HCT116 (cell line): Measurements from ENCODE around the gene GLRX3. TPM values are rescaled to one million over a fixed set of nuclear protein-coding genes. Genes with fewer than 3 reads are reported as not detected.

Experiments used
- ATAC-seq: fragments of 200-7000 bp; cut with Tn5 transposase; 2 replicates; pipeline ENCODE4 v1.9.1; 2020; ENCODE audit warnings: mild to moderate bottlenecking, moderate library complexity
- BruUV-seq: library from RNA; stranded (reverse); fragments of 400-500 nt; replicated peaks from 2 replicates; lab custom pipeline; 2021; lab: Mats Ljungman, UMichigan
- CTCF ChIA-PET: fragments of 300-600 bp; sonication (Branson Sonifier 250); formaldehyde crosslinking; loops from one replicate; lab custom pipeline; 2021; ENCODE audit warnings: antibody characterized with exemption; lab: Charles Lee
- POLR2A ChIA-PET: fragments of 300-600, 350-600 bp; sonication (Branson Sonifier 250); formaldehyde crosslinking; loops from one replicate; lab custom pipeline; 2021; ENCODE audit warnings: antibody characterized with exemption; lab: Charles Lee
- RAD21 ChIA-PET, 2 experiments: fragments of 300-600 bp; sonication (Branson Sonifier 250); formaldehyde crosslinking; loops; one replicate each; lab custom pipeline; 2023; ENCODE audit warnings: low total read pairs in 2 of 2; ENCODE audit not compliant: uncharacterized antibody in 2 of 2, unreplicated experiment in 2 of 2, low non-redundant PET in 1 of 2; lab: Charles Lee
- DNase-seq: peaks from one replicate; pipeline ENCODE4 v3.0.0-alpha.2; 2010; ENCODE audit warnings: low read depth, low spot score
- H2AFZ ChIP-seq: fragments of 200-600 bp; shearing (Covaris generic), sonication (generic); 2 replicates; pipeline ENCODE4 v1.6.1; 2017; ENCODE audit warnings: low read depth, mixed run types, mixed read lengths, antibody characterized with exemption, low read length; ENCODE audit not compliant: poor library complexity, severe bottlenecking
- H3K27ac ChIP-seq: 2 replicates; pipeline ENCODE4 v1.5.1; 2012; ENCODE audit warnings: low read depth, low read length
- H3K27me3 ChIP-seq: fragments of 200-600 bp; sonication (generic); 2 replicates; pipeline ENCODE4 v1.6.1; 2016; ENCODE audit warnings: mixed run types, low read length, mixed read lengths; ENCODE audit not compliant: insufficient read depth
- H3K36me3 ChIP-seq, 2 experiments: fragments of 200-500 bp in 1 of 2; fragments of 200-600 bp in 1 of 2; sonication (Bioruptor generic) in 1 of 2; sonication (generic) in 1 of 2; 2 replicates each; pipeline versions ENCODE4 v1.5.1 to v1.6.1; 2014 to 2016; ENCODE audit warnings: low read length in 2 of 2, inconsistent platforms in 1 of 2, mixed read lengths in 1 of 2, mixed run types in 1 of 2; ENCODE audit not compliant: insufficient read depth in 2 of 2, control insufficient read depth in 1 of 2
- H3K4me1 ChIP-seq, 2 experiments: fragments of 200-600 bp in 1 of 2; sonication (generic) in 1 of 2; 2 replicates each; pipeline versions ENCODE4 v1.5.1 to v1.6.1; 2012 to 2017; ENCODE audit warnings: low read length in 2 of 2, inconsistent platforms in 1 of 2, mild to moderate bottlenecking in 1 of 2, mixed read lengths in 1 of 2, mixed run types in 1 of 2, moderate library complexity in 1 of 2; ENCODE audit not compliant: insufficient read depth in 2 of 2, control insufficient read depth in 1 of 2
- H3K4me2 ChIP-seq: fragments of 200-600 bp; sonication (generic); 2 replicates; pipeline ENCODE4 v1.6.1; 2017; ENCODE audit warnings: mixed run types, low read length, mixed read lengths
- H3K4me3 ChIP-seq, 2 experiments: fragments of 200-600 bp in 1 of 2; sonication (generic) in 1 of 2; replicated peaks in 1 of 2; 2 replicates each; pipeline ENCODE4 v1.5.1; 2011 to 2016; ENCODE audit warnings: low read length in 2 of 2, control low read depth in 1 of 2, low read depth in 1 of 2, mild to moderate bottlenecking in 1 of 2, mixed read lengths in 1 of 2, mixed run types in 1 of 2
- H3K79me2 ChIP-seq: fragments of 200-600 bp; sonication (generic); 2 replicates; pipeline ENCODE4 v1.6.1; 2017; ENCODE audit warnings: mild to moderate bottlenecking, mixed run types, low read length, moderate library complexity, mixed read lengths; ENCODE audit not compliant: insufficient read depth
- H3K9ac ChIP-seq: fragments of 200-600 bp; sonication (generic); 2 replicates; pipeline ENCODE4 v1.6.1; 2016; ENCODE audit warnings: low read length, mixed read lengths
- H3K9me2 ChIP-seq: fragments of 200-600 bp; sonication (generic), shearing (Covaris generic); 2 replicates; pipeline ENCODE4 v1.6.1; 2017; ENCODE audit warnings: mixed run types, mild to moderate bottlenecking, moderate library complexity; ENCODE audit not compliant: insufficient read depth
- H3K9me3 ChIP-seq, 2 experiments: fragments of 200-500 bp in 1 of 2; fragments of 200-600 bp in 1 of 2; sonication (Bioruptor generic) in 1 of 2; sonication (generic) in 1 of 2; 2 replicates each; pipeline ENCODE4 v1.6.1; 2014 to 2017; ENCODE audit warnings: low read length in 2 of 2, mixed read lengths in 2 of 2, inconsistent platforms in 1 of 2, low read depth in 1 of 2, mild to moderate bottlenecking in 1 of 2, mixed run types in 1 of 2, moderate library complexity in 1 of 2; ENCODE audit not compliant: control insufficient read depth in 1 of 2, insufficient read depth in 1 of 2
- H4K20me1 ChIP-seq: fragments of 200-600 bp; sonication (generic), shearing (Covaris generic); 2 replicates; pipeline ENCODE4 v1.6.1; 2017; ENCODE audit warnings: mixed run types, mild to moderate bottlenecking, moderate library complexity; ENCODE audit not compliant: insufficient read depth
- CEBPB ChIP-seq: IDR thresholded peaks from 2 replicates; pipeline ENCODE4 v1.6.1; 2012; ENCODE audit warnings: low read depth
- EGR1 ChIP-seq: IDR thresholded peaks from 2 replicates; pipeline ENCODE4 v1.6.1; 2012; ENCODE audit warnings: low read depth
- RAD21 ChIP-seq: IDR thresholded peaks from 2 replicates; pipeline ENCODE4 v1.6.1; 2012; ENCODE audit warnings: low read depth, mild to moderate bottlenecking
- SIN3A ChIP-seq: IDR thresholded peaks from 2 replicates; pipeline ENCODE4 v1.6.1; 2012; ENCODE audit warnings: low read depth
- YY1 ChIP-seq: IDR thresholded peaks from 2 replicates; pipeline ENCODE4 v1.6.1; 2011; ENCODE audit warnings: low read length, low read depth, moderate library complexity, mild to moderate bottlenecking; ENCODE audit not compliant: insufficient replicate concordance; ENCODE audit errors: extremely low read depth
- ZFX ChIP-seq: fragments of 450-650 bp; IDR thresholded peaks from 2 replicates; pipeline ENCODE4 v1.6.1; 2017
- ZNF274 ChIP-seq: fragments of 200-500 bp; sonication (Bioruptor generic); IDR thresholded peaks from 2 replicates; pipeline ENCODE4 v1.6.1; 2014; ENCODE audit warnings: mild to moderate bottlenecking, low read depth, low read length, inconsistent platforms
- intact Hi-C: fragments of 100-400 bp; cut with micrococcal nuclease; formaldehyde crosslinking; loops from 2 replicates; pipeline ENCODE4 v1.10.0; 2022
- total RNA-seq: library from RNA; stranded (reverse); gene quantifications from one replicate; pipeline ENCODE4 v1.2.1, GENCODE V29; 2021; ENCODE audit not compliant: unreplicated experiment
- TF ChIP-seq, protein P1 (sequence below): IDR thresholded peaks from 2 replicates; pipeline ENCODE4 v1.6.1; 2011; ENCODE audit warnings: mild to moderate bottlenecking, low read length, moderate library complexity; ENCODE audit not compliant: insufficient replicate concordance; ENCODE audit errors: extremely low read depth
- TF ChIP-seq, protein P2 (sequence below): IDR thresholded peaks from 2 replicates; pipeline ENCODE4 v1.6.1; 2012
- TF ChIP-seq, protein P3 (sequence below), 3 experiments: fragments of 200-600 bp in 1 of 3; sonication (generic) in 1 of 3; IDR thresholded peaks in 2 of 3; conservative IDR thresholded peaks in 1 of 3; 2 replicates each; pipeline ENCODE4 v1.5.1; 2012 to 2017; ENCODE audit warnings: low read depth in 2 of 3, low read length in 2 of 3, antibody characterized with exemption in 1 of 3, borderline replicate concordance in 1 of 3, control low read depth in 1 of 3, mild to moderate bottlenecking in 1 of 3, mixed read lengths in 1 of 3, mixed run types in 1 of 3, moderate library complexity in 1 of 3; ENCODE audit not compliant: insufficient read depth in 1 of 3

Gene GLRX3
- total RNA-seq, 1 experiment from 2014 or later, result 59.1 TPM

DNA sequence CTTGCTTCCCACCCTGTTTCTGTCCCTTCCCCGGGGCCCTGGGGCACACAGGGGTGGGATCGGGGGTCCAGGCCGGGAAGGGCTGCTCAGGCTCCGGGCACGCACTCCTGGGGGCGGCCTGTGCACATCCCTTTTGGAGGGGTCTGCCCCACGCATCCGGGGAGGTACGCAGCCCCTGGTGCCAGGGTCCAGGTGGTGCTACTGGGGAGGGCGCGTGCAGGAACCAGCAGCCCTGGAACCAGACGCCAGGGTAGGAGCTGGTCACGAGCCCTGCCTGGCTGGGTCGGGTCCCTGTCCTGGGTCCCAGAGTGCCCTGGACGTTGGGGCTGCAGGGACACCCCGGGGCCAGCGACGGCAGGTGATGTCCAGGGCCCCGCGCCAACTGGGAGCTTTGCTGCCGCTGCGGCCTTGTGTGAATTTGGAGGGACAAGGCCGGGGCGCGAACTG, 53.4 kb downstream of the GLRX3 start:
- H3K4me2 ChIP-seq, result no peak overlapping the region
- ChIA-PET POLR2A (no interaction called here), RAD21 (no interaction called here), CTCF (interaction anchor here (1.5 kb wide), 1 partner anchor 14 kb away, joined by 3 read pairs; no protein-coding TSS in a partner anchor)
- no peaks in the 10 kb centered on the region for H3K79me2 ChIP-seq
- no peak for DNase-seq
- intact Hi-C loops, result loop anchor here (2.0 kb wide), 1 partner anchor 1685 kb away; no protein-coding TSS in a partner anchor
- H4K20me1 ChIP-seq, result no peaks in the 10 kb centered on the region
- TF ChIP-seq, protein P1, sequence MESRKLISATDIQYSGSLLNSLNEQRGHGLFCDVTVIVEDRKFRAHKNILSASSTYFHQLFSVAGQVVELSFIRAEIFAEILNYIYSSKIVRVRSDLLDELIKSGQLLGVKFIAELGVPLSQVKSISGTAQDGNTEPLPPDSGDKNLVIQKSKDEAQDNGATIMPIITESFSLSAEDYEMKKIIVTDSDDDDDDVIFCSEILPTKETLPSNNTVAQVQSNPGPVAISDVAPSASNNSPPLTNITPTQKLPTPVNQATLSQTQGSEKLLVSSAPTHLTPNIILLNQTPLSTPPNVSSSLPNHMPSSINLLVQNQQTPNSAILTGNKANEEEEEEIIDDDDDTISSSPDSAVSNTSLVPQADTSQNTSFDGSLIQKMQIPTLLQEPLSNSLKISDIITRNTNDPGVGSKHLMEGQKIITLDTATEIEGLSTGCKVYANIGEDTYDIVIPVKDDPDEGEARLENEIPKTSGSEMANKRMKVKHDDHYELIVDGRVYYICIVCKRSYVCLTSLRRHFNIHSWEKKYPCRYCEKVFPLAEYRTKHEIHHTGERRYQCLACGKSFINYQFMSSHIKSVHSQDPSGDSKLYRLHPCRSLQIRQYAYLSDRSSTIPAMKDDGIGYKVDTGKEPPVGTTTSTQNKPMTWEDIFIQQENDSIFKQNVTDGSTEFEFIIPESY, result no peak
- TF ChIP-seq RAD21 (no peak), SIN3A (no peak)
- H3K9me3 ChIP-seq, result no peaks in the 10 kb centered on the region
- H3K27ac ChIP-seq, result no peak overlapping the region
- no peaks in the 10 kb centered on the region for H3K9me2 ChIP-seq
- no peaks in the 10 kb centered on the region for H3K36me3 ChIP-seq
- no peak overlapping the region for H3K9ac ChIP-seq
- no TSS peak for BruUV-seq
- no peak overlapping the region for H3K4me3 ChIP-seq
- no peak overlapping the region for H2AFZ ChIP-seq
- peak; percentile 6; the same call in 1 of the 2 replicates for ATAC-seq
- H3K27me3 ChIP-seq, result no peaks in the 10 kb centered on the region
- H3K4me1 ChIP-seq, result no peaks in the 10 kb centered on the region

DNA sequence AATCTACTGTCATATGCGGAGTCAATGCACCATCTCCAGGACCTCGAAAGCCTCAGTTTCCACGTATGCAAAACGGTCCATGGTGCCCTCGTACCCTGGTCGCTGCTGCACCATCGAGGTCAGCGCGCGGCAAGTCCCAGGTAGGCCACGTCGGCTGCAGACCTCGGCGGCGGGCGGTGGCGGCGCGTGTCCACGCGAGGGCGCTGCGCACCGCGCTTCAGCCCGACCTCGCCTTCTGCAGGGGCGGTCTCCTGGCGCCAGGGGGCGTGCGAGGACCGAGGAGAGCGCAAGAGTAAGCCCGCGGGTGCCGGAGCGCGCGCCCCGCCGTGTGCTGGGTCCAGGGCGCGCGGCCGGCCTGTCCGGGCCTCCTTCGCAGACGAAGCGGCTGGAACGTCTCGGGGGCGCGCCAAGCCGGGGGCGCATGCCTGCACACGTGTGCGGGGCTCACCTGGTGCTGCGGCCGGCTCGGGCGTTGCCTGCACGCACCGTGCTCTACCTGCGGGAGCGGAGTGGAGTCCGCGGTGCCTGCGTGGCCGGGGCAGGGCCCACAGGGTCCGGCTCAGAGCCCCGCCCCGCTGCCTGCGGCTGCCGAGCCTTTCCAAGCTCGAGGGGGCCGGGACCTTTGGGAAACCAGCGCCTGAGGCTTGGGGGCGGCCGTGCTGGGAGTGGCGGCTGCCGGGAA, 54.0 kb downstream of the GLRX3 start:
- TF ChIP-seq EGR1 (no peak), ZNF274 (no peak), ZFX (0 out of 2 replicates have a peak, but pooled peaks have one; percentile 16), RAD21 (peak; percentile 81), CEBPB (no peak), YY1 (no peak)
- TF ChIP-seq, protein P2, sequence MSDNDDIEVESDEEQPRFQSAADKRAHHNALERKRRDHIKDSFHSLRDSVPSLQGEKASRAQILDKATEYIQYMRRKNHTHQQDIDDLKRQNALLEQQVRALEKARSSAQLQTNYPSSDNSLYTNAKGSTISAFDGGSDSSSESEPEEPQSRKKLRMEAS, result peak; percentile 22; the same call in 1 of the 2 replicates
- TF ChIP-seq, protein P3, sequence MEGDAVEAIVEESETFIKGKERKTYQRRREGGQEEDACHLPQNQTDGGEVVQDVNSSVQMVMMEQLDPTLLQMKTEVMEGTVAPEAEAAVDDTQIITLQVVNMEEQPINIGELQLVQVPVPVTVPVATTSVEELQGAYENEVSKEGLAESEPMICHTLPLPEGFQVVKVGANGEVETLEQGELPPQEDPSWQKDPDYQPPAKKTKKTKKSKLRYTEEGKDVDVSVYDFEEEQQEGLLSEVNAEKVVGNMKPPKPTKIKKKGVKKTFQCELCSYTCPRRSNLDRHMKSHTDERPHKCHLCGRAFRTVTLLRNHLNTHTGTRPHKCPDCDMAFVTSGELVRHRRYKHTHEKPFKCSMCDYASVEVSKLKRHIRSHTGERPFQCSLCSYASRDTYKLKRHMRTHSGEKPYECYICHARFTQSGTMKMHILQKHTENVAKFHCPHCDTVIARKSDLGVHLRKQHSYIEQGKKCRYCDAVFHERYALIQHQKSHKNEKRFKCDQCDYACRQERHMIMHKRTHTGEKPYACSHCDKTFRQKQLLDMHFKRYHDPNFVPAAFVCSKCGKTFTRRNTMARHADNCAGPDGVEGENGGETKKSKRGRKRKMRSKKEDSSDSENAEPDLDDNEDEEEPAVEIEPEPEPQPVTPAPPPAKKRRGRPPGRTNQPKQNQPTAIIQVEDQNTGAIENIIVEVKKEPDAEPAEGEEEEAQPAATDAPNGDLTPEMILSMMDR (IDR thresholded peaks at IDR 0.05 in 2 of 3, conservative IDR thresholded peaks at IDR 0.05 in 1 of 3; ENCODE audit: borderline replicate concordance in 1 of 3, insufficient read depth in 1 of 3, low read depth in 2 of 3, low read length in 2 of 3), result peak; percentile 77 to 98 (median 80)
- H3K4me2 ChIP-seq, result no peak overlapping the region
- no peaks in the 10 kb centered on the region for H3K79me2 ChIP-seq
- no peaks in the 10 kb centered on the region for H3K9me3 ChIP-seq
- peak; percentile 89 for ATAC-seq
- H3K9ac ChIP-seq, result no peak overlapping the region
- no peaks in the 10 kb centered on the region for H3K4me1 ChIP-seq
- H2AFZ ChIP-seq, result no peak overlapping the region
- no peaks in the 10 kb centered on the region for H3K36me3 ChIP-seq
- ChIA-PET RAD21 (no interaction called here), CTCF (interaction anchor here (1.5 kb wide), 1 partner anchor 15 kb away, joined by 3 read pairs; no protein-coding TSS in a partner anchor), POLR2A (no interaction called here)
- peak; percentile 18 for DNase-seq
- no peaks in the 10 kb centered on the region for H3K27me3 ChIP-seq
- no TSS peak for BruUV-seq
- H4K20me1 ChIP-seq, result no peaks in the 10 kb centered on the region
- intact Hi-C loops, result loop anchor here (2.0 kb wide), 1 partner anchor 1685 kb away; no protein-coding TSS in a partner anchor
- H3K27ac ChIP-seq, result no peak overlapping the region
- no peak overlapping the region for H3K4me3 ChIP-seq
- H3K9me2 ChIP-seq, result no peaks in the 10 kb centered on the region
